NT2/D1 (cell line): Measurements from ENCODE around the gene KIF3A.
"Not testable (repeated sequence)": the region's sequence is repeated elsewhere in the genome, so short reads cannot be mapped to it uniquely, and the experiment has no call there.

Experiments used
- DNase-seq: peaks from one replicate; pipeline ENCODE4 v3.0.0-alpha.2; 2011; ENCODE audit warnings: low read depth, low spot score
- H3K27me3 ChIP-seq: 2 replicates; pipeline ENCODE4 v1.6.0; 2011; ENCODE audit warnings: mild to moderate bottlenecking; ENCODE audit not compliant: insufficient read length, insufficient read depth
- H3K36me3 ChIP-seq: 2 replicates; pipeline ENCODE4 v1.6.1; 2011; ENCODE audit warnings: mild to moderate bottlenecking, low read length, mixed read lengths; ENCODE audit not compliant: insufficient read depth, insufficient read length
- H3K4me1 ChIP-seq: 2 replicates; pipeline ENCODE4 v1.5.1; 2011; ENCODE audit not compliant: insufficient read depth, insufficient read length
- H3K4me3 ChIP-seq: 2 replicates; pipeline ENCODE4 v1.5.1; 2011; ENCODE audit warnings: low read depth; ENCODE audit not compliant: insufficient read length
- H3K9ac ChIP-seq: 2 replicates; pipeline ENCODE4 v1.6.0; 2011; ENCODE audit warnings: low read depth; ENCODE audit not compliant: insufficient read length
- H3K9me3 ChIP-seq: 2 replicates; pipeline ENCODE4 v1.5.1; 2011; ENCODE audit warnings: mild to moderate bottlenecking, low read length; ENCODE audit not compliant: insufficient read depth
- SUZ12 ChIP-seq: IDR thresholded peaks from 2 replicates; pipeline ENCODE4 v1.6.1; 2011; ENCODE audit not compliant: insufficient read length, insufficient read depth; ENCODE audit errors: extremely low read depth
- YY1 ChIP-seq: IDR thresholded peaks from 2 replicates; pipeline ENCODE4 v1.6.1; 2011; ENCODE audit not compliant: insufficient read length, insufficient read depth
- ZNF274 ChIP-seq: IDR thresholded peaks from 2 replicates; pipeline ENCODE4 v1.6.1; 2011; ENCODE audit warnings: mild to moderate bottlenecking, low read depth, low read length

KIF3A gene

DNA sequence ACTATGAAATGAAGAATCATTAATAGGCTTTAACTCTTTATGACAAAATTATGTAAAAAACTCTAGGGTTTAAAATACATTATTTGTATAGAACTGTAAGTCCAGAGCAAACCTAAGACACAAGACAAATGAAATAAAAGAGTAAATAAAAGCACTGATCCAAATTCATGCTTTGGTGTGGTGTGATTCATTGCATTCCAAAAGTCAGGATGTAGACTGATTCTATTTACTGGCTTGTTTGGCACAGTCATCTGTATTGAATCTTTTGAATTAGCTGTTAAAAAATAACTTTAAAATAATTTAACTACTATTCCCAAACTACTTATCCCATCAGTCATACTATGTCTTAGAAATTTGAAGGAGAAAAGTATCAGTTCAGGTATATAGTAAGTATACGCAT is 32.5 kb downstream of the KIF3A start:
- no peak overlapping the region for H3K9ac ChIP-seq
- DNase-seq = no peak

DNA sequence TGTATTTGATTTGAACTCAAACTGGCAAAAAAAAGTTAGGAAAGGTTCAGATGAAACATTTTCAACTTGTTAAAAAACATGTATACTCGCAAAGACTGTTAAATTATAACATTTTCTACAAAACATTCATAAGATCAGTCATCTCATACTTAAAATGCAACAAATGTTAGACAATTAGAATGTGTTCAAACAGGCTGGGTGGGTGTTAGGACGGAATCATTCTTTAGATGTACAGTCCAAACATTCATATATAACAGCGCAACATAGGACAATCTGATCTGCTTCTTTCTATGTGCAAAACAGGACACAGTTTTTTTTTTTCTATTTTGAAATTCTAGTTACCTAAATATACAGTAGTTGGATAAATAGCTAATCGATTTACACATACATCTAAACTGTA is 41.4 kb downstream of the KIF3A start:
- Histone ChIP-seq H3K4me1 (no peaks in the 10 kb centered on the region), H3K27me3 (no peaks in the 10 kb centered on the region), H3K9ac (no peak overlapping the region), H3K4me3 (no peak overlapping the region), H3K36me3 (peaks cover 5% of the 10 kb centered on the region), H3K9me3 (no peaks in the 10 kb centered on the region)
- no peak for TF ChIP-seq YY1
- no peak for DNase-seq

More for the DNA sequence above, 32.5 kb downstream of the KIF3A start:
- no peaks in the 10 kb centered on the region for H3K9me3 ChIP-seq
- H3K27me3 ChIP-seq = no peaks in the 10 kb centered on the region
- peaks cover 7% of the 10 kb centered on the region for H3K36me3 ChIP-seq
- no peak overlapping the region for H3K4me3 ChIP-seq
- H3K4me1 ChIP-seq = no peaks in the 10 kb centered on the region
- no peak for TF ChIP-seq YY1
- no peak for TF ChIP-seq SUZ12
- no peak for TF ChIP-seq ZNF274

DNA sequence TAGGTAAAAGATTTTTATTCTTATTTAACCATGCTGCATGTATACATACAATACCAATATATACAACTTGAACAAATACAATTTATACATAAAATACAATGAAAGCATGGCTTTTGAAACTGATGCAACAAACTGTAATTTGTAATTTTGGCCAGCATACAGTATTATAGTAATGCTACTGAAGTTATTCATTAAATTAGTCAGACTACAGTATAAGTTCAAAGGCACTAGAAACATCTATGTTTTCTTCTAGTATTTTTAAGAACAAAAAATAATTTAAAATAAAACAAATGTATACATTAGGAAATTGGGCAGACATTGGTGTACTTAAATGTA is 44.7 kb downstream of the KIF3A start:
- H3K27me3 ChIP-seq = no peaks in the 10 kb centered on the region
- no peak overlapping the region for H3K9ac ChIP-seq
- no peak for DNase-seq
- H3K36me3 ChIP-seq = no peaks in the 10 kb centered on the region
- H3K4me3 ChIP-seq = no peak overlapping the region
- no peak for TF ChIP-seq ZNF274
- no peak for TF ChIP-seq SUZ12
- TF ChIP-seq YY1 = no peak
- no peaks in the 10 kb centered on the region for H3K9me3 ChIP-seq
- H3K4me1 ChIP-seq = no peaks in the 10 kb centered on the region

DNA sequence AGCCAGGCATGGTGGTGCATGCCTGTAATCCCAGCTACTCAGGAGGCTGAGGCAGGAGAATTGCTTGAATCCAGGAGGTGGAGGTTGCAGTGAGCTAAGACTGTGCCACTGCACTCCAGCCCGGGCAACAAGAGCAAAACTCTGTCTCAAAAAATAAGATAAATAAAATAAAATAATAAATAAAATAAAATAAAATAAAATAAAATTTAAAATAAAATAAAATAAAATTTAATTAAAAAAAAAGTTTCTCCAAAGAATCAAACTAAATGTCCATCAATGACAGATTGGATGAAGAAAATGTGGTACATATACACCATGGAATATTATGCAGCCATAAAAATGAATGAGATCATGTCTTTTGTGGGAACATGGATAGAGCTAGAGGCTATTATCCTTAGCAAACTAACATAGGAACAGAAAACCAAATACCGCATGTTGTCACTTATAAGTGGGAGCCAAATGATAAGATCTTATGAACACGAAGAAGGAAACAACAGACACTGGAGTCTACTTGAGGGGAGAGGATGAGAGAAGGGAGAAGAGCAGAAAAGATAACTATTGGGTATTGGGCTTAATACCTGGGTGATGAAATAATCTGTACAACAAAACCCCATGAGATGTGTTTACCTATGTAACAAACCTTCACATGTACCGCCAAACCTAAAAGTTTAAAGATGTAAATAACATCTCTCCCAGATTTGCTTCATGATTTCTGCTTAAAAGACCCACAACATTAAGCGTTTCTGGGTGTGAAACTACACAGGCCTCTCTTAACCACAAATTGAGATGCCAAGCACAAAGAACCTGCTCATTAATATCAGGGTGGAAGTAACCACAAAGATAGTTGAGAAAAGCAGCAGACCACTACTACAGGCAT is 45.4 kb downstream of the KIF3A start:
- H3K27me3 ChIP-seq, DNase-seq, H3K9me3 ChIP-seq, H3K4me1 ChIP-seq, H3K4me3 ChIP-seq, H3K36me3 ChIP-seq, H3K9ac ChIP-seq: not testable (repeated sequence)

DNA sequence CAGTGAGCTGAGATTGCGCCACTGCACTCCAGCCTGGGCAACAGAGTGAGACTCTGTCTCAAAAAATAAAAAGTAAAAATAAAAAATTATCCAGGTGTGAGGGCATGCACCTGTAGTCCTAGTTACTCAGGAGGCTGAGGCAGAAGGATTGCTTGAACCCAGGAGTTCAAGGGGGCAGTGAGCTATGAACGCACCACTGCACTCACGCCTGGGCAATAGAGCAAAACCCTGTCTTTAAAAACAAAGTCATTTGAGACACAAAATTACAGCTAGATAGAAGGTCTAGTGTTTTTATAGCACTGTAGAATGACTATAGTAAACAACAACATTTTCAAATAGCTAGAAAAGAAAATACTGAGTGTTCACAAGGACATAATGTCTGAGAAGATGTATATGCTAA is 47.2 kb downstream of the KIF3A start:
- TF ChIP-seq YY1 (no peak), ZNF274 (no peak), SUZ12 (no peak)
- no peaks in the 10 kb centered on the region for H3K9me3 ChIP-seq
- no peak overlapping the region for H3K4me3 ChIP-seq
- DNase-seq = no peak
- H3K36me3 ChIP-seq = no peaks in the 10 kb centered on the region
- H3K27me3 ChIP-seq = no peaks in the 10 kb centered on the region
- no peaks in the 10 kb centered on the region for H3K4me1 ChIP-seq
- no peak overlapping the region for H3K9ac ChIP-seq

DNA sequence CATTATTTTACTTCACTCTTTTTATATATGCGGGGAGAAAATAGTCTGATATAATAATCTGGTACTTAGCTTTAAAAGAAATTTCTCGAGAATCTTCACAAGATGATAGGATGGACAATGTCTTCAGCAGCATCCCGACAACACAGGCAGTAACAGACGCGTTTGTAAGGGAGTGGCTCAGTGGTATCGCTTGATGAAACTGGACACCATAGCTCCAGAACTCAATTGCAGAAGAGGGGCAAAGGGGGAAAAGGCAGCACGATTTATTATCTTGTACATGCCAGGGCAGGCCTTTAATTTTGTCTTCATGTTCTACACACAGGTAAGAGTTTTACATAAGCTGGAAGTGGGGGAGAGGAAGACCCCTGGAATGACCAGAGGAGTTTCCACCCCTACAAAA is 47.8 kb downstream of the KIF3A start:
- H3K4me1 ChIP-seq = no peaks in the 10 kb centered on the region
- TF ChIP-seq ZNF274 (no peak), YY1 (no peak), SUZ12 (no peak)
- H3K9ac ChIP-seq = no peak overlapping the region
- no peak overlapping the region for H3K4me3 ChIP-seq
- no peaks in the 10 kb centered on the region for H3K36me3 ChIP-seq
- H3K27me3 ChIP-seq = no peaks in the 10 kb centered on the region
- H3K9me3 ChIP-seq = no peaks in the 10 kb centered on the region
- DNase-seq = no peak

DNA sequence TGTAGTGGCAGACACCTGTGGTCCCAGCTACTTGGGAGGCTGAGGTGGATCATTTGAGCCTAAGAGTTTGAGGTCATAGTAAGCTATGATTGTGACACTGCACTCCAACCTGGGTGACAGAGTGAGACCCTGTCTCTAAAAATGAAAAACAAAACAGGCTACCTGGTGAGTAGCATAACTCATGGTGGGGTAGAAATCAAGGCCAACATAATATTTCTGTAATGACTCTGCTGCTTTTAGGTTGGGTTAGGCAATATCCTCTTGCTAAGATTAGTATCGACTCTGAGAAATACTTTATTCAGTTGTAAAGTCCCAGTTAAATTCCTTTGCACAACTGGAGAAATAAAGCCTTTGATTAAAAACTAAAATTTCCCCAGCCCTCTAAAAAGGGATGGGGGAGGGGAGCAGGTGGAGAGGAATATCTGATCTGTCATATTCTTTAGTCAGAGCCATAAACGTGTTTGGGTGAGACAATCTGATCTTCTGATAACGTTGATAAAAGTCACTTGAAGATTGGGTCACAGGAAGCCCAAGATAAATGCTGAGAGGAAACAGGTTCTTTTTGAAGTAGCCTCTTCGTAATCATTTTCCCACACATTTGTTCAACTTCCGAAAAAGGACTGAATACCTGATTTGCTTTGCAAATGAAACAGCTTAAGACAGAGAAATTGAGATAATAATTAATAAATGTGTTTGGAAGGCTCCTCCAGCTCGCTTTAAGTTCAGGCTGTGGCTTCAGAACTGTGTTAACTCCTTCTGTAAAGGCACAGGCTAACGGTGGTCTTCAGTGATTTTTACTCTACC is 48.6 kb downstream of the KIF3A start:
- no peak for DNase-seq
- H3K9me3 ChIP-seq = no peaks in the 10 kb centered on the region
- H3K4me1 ChIP-seq = no peaks in the 10 kb centered on the region
- H3K36me3 ChIP-seq = no peaks in the 10 kb centered on the region
- H3K4me3 ChIP-seq = no peak overlapping the region
- TF ChIP-seq ZNF274 (no peak), SUZ12 (no peak), YY1 (no peak)
- no peak overlapping the region for H3K9ac ChIP-seq
- H3K27me3 ChIP-seq = no peaks in the 10 kb centered on the region
